AG10803 (cell line): ENCODE measurements around the gene PHAX.
A peak's percentile ranks its signal among the peaks of the same experiment; 100 is the strongest.

Experiments used
- DNase-seq: peaks from one replicate; pipeline ENCODE4 v3.0.0; 2010; ENCODE audit warnings: low read depth
- H3K4me3 ChIP-seq: 2 replicates; pipeline ENCODE4 v1.5.1; 2011; ENCODE audit warnings: mild to moderate bottlenecking, low read length, control low read depth
- CTCF ChIP-seq: conservative IDR thresholded peaks from 2 replicates; pipeline ENCODE4 v1.5.1; 2011; ENCODE audit warnings: mild to moderate bottlenecking, low read length, control low read depth, inconsistent platforms

Gene PHAX

GRCh38 chr5:126676195-126676624, 75.5 kb downstream of the PHAX start:
- no peak overlapping the region for H3K4me3 ChIP-seq
- peak; percentile 86 for TF ChIP-seq CTCF
- DNase-seq = peak; percentile 52
